ENCODE data around the gene GMPPA. TPM values are rescaled to one million over a fixed set of nuclear protein-coding genes. Genes with fewer than 3 reads are reported as not detected.

GMPPA gene
- total RNA-seq, 1 experiment from 2014 or later = 32.0 TPM

DNA sequence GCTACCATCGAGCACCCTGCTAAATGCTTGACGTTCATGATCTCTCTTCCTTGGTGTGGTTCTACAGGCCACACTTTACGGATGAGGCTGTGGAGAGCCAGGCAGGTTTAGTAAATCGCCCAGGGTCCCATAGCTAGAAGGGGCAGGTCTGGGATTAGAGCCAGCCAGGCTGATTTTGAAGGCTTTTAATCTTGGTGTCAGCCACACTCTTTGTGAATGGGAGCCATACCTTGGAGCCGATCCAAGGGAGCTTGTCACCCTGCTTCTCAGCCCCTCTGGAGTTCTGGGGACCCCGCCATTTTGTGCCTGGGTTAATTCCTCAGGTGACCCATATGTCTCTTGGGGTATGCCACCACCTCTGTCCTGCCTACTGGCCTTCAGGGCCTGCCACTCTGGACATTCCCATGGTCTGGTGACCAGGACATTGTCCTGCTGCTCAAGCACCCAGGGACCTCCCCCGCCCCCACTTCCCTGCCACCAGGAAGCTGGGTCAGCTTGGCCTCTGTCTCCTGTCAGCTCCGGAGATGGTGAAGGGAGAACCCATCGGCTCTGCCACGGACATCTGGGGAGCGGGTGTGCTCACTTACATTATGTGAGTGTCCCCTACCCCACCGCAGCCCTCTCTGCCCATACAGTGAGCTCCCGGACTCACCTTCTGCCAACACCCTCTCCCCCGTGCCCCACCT lies 7.3 kb upstream of the GMPPA start:
- peaks cover 2% of the 10 kb centered on the region for H3K4me1 ChIP-seq (ENCODE audit: insufficient read depth, low read length)
- DNase-seq = no peak
- H3K56ac ChIP-seq (ENCODE audit: insufficient read length, low read depth, low read length) = no peak overlapping the region
- peaks cover under 1% of the 10 kb centered on the region for H3K23me2 ChIP-seq (ENCODE audit: insufficient read length, low read depth, low read length, poor library complexity, severe bottlenecking)
- Mint-ChIP-seq H3K27ac (no peak overlapping the region; a peak in 1 of 7 replicates), H3K9me3 (no peaks in the 10 kb centered on the region; a peak in 1 of 5 replicates), H3K36me3 (ENCODE audit: insufficient read depth in 1 of 3, low read depth in 3 of 3) (no peaks in the 10 kb centered on the region), H3K4me1 (peaks cover 23 to 43% of the 10 kb centered on the region in 2 experiments), H3K27me3 (ENCODE audit: low read depth) (peaks cover 55% of the 10 kb centered on the region), H3K4me3 (peak overlapping the region in 1 of 2 experiments; percentile 32; a peak in 1 of 5 replicates)
- no peak overlapping the region for H3K14ac ChIP-seq (ENCODE audit: insufficient read depth, low read length)
- no peak overlapping the region for H3T11ph ChIP-seq (ENCODE audit: low read length)
- no peak overlapping the region for H3K27ac ChIP-seq (ENCODE audit: insufficient read length, low read depth, low read length)
- H2AK5ac ChIP-seq (ENCODE audit: insufficient read length, low read length) = no peak overlapping the region
- WGBS (ENCODE audit: extremely low coverage, insufficient read length, low lambda C conversion rate) = no CpG with 5 or more reads among the region's 14 CpGs
- H3K79me2 ChIP-seq (ENCODE audit: insufficient read depth, low read length) = no peaks in the 10 kb centered on the region
- no peaks in the 10 kb centered on the region for H3K9me3 ChIP-seq (ENCODE audit: control insufficient read depth, low read depth, low read length)
- no peak overlapping the region for H4K8ac ChIP-seq (replicated peaks; ENCODE audit: insufficient read length, low read depth, low read length)
- peaks cover 4% of the 10 kb centered on the region; the same call in 1 of the 2 replicates for H3K27me3 ChIP-seq (ENCODE audit: insufficient read depth, low read length)
- H2AFZ ChIP-seq (ENCODE audit: low read length) = no peak overlapping the region
- no peak overlapping the region for H3K4ac ChIP-seq (ENCODE audit: low read depth, low read length)
- H4K20me1 ChIP-seq (ENCODE audit: control insufficient read depth, insufficient read depth, insufficient read length) = no peaks in the 10 kb centered on the region
- no peak for TF ChIP-seq CTCF (conservative IDR thresholded peaks at IDR 0.05)
- H3K18ac ChIP-seq (ENCODE audit: insufficient read length, low read depth, low read length) = no peak overlapping the region
- H2BK15ac ChIP-seq (ENCODE audit: low read depth, low read length) = no peak overlapping the region
- H3K9ac ChIP-seq (ENCODE audit: extremely low read depth, insufficient read length, low read length) = no peak overlapping the region
- no peak overlapping the region for H2BK120ac ChIP-seq (ENCODE audit: low read depth, low read length, poor library complexity, severe bottlenecking)
- H3K79me1 ChIP-seq (ENCODE audit: insufficient read depth, low read depth, low read length, poor library complexity, severe bottlenecking) = no peaks in the 10 kb centered on the region
- no peak overlapping the region for H2BK12ac ChIP-seq (ENCODE audit: insufficient read length, low read depth, low read length)
- no peak overlapping the region for H4K91ac ChIP-seq (ENCODE audit: insufficient read length, low read depth, low read length)
- H2BK5ac ChIP-seq (ENCODE audit: insufficient read length, low read length) = no peak overlapping the region
- no peak overlapping the region for H3K23ac ChIP-seq (ENCODE audit: insufficient read length, low read depth, low read length)
- no peak overlapping the region for H2BK20ac ChIP-seq (ENCODE audit: low read depth, low read length, poor library complexity, severe bottlenecking)
- H4K5ac ChIP-seq (ENCODE audit: insufficient read length, low read depth, low read length) = no peak overlapping the region
- H3K4me2 ChIP-seq (ENCODE audit: insufficient read depth, insufficient read length, low read length) = no peak overlapping the region
